ENCODE data around the gene CLMN. TPM values are rescaled to one million over a fixed set of nuclear protein-coding genes. Genes with fewer than 3 reads are reported as not detected.

The CLMN gene
- total and polyA plus RNA-seq, 2 experiments from 2014 or later, result 3.2 to 5.7 TPM

GRCh38 chr14:95150910-95151309 is 168.8 kb downstream of the CLMN start (continued):
- TF ChIP-seq ETS1 (IDR thresholded peaks at IDR 0.05) (no peak), JUNB (IDR thresholded peaks at IDR 0.05; ENCODE audit: unreplicated experiment) (no peak), EZH2 (IDR thresholded peaks at IDR 0.05; ENCODE audit: low read depth, unreplicated experiment) (no peak), ZNF331 (CRISPR knock-in tag; IDR thresholded peaks at IDR 0.05; ENCODE audit: low read depth) (no peak), POLR2AphosphoS5 (IDR thresholded peaks at IDR 0.05; ENCODE audit: low read depth) (no peak), ZNF114 (CRISPR knock-in tag; IDR thresholded peaks at IDR 0.05) (no peak)

- Histone ChIP-seq H3K36me3 (ENCODE audit: insufficient read depth) (no peaks in the 10 kb centered on the region), H3K27ac (ENCODE audit: low read depth) (no peak overlapping the region), H3K4me1 (ENCODE audit: insufficient read depth) (peaks cover 47% of the 10 kb centered on the region), H3K27me3 (ENCODE audit: insufficient read depth) (no peaks in the 10 kb centered on the region), H3K9me2 (ENCODE audit: insufficient read depth) (no peaks in the 10 kb centered on the region), H2AFZ (no peak overlapping the region), H3K4me3 (no peak overlapping the region), H3K79me2 (replicated peaks; ENCODE audit: insufficient read depth) (peaks cover 100% of the 10 kb centered on the region), H4K20me1 (replicated peaks; ENCODE audit: insufficient read depth) (no peaks in the 10 kb centered on the region; the same call in 1 of the 2 replicates), H3K4me2 (no peak overlapping the region), H3F3A (replicated peaks; ENCODE audit: low read depth) (no peaks in the 10 kb centered on the region)
- Mint-ChIP-seq H3K27ac (no peak overlapping the region), H3K36me3 (ENCODE audit: low read depth) (peaks cover 23% of the 10 kb centered on the region; the same call in 2 of the 3 replicates), H3K4me1 (peaks cover 63% of the 10 kb centered on the region), H3K27me3 (ENCODE audit: insufficient read depth, low read depth, poor library complexity) (no peaks in the 10 kb centered on the region), H3K9me3 (peaks cover 17% of the 10 kb centered on the region), H3K4me3 (no peak overlapping the region)
- DNase-seq (ENCODE audit: low spot score) (no peak), ATAC-seq (no peak)
- TF ChIP-seq ETS1 (IDR thresholded peaks at IDR 0.05) (no peak), JUNB (IDR thresholded peaks at IDR 0.05; ENCODE audit: unreplicated experiment) (no peak), ZNF331 (CRISPR knock-in tag; IDR thresholded peaks at IDR 0.05; ENCODE audit: low read depth) (no peak), STAT1 (IDR thresholded peaks at IDR 0.05; ENCODE audit: unreplicated experiment) (no peak), ZNF462 (CRISPR knock-in tag; IDR thresholded peaks at IDR 0.05) (no peak), ZNF114 (CRISPR knock-in tag; IDR thresholded peaks at IDR 0.05) (no peak), REST (IDR thresholded peaks at IDR 0.05; ENCODE audit: unreplicated experiment) (no peak), CREB1 (CRISPR knock-in tag; IDR thresholded peaks at IDR 0.05; ENCODE audit: low read depth) (no peak), NANOG (IDR thresholded peaks at IDR 0.05; ENCODE audit: borderline replicate concordance) (no peak)
Observed at GRCh38 chr14:95149441-95149840, 170.3 kb downstream of the CLMN start.
